K562 (cell line): Measurements from ENCODE around the gene OR2L3. TPM values are rescaled to one million over a fixed set of nuclear protein-coding genes. Genes with fewer than 3 reads are reported as not detected.

Source experiments
- ATAC-seq: fragments of 200-7000 bp; cut with Tn5 transposase; 3 replicates; pipeline ENCODE4 v1.9.1; 2020; ENCODE audit warnings: moderate library complexity
- BruUV-seq: library from RNA; stranded (reverse); fragments of 400-500 nt; replicated peaks from 2 replicates; lab custom pipeline; 2021; lab: Mats Ljungman, UMichigan
- CTCF ChIA-PET: fragments of 300-600 bp; formaldehyde crosslinking; extraction: SDS; loops from one replicate; lab custom pipeline; 2021; ENCODE audit warnings: low intra/inter-chr PET ratio; lab: Yijun Ruan, JAX
- POLR2A ChIA-PET: fragments of 300-600, 350-650 bp; sonication (Branson Sonifier 250); formaldehyde crosslinking; extraction: SDS; loops from one replicate; lab custom pipeline; 2021; ENCODE audit warnings: antibody characterized with exemption, inconsistent platforms; lab: Yijun Ruan, JAX
- DNase-seq, 4 experiments: peaks; one replicate each; pipeline versions ENCODE4 v3.0.0 to v3.0.0-alpha.2; 2011 to 2018; ENCODE audit warnings: low spot score in 3 of 4, mixed read lengths in 3 of 4; ENCODE audit errors: extremely low read depth in 1 of 4
- FAIRE-seq: peaks from 2 replicates; lab custom pipeline; 2011; peaks lifted over from hg19 to GRCh38; lab: Jason Lieb, UNC
- H2AFZ ChIP-seq: 2 replicates; pipeline ENCODE4 v1.6.0; 2011; ENCODE audit warnings: low read depth, low read length, control low read depth, inconsistent platforms
- H3K27ac ChIP-seq: fragments of 200-600 bp; 3 replicates; pipeline ENCODE4 v1.8.0; 2011; ENCODE audit warnings: low read depth, mild to moderate bottlenecking, control low read depth, inconsistent platforms, low read length, moderate library complexity, mixed read lengths; ENCODE audit errors: extremely low read depth
- H3K27me3 ChIP-seq, 2 experiments: fragments of 300-600 bp in 1 of 2; 2 replicates in 1 of 2; 3 replicates in 1 of 2; pipeline versions ENCODE4 v1.6.0 to v1.8.0; 2011; ENCODE audit warnings: inconsistent platforms in 2 of 2, low read length in 2 of 2, mild to moderate bottlenecking in 1 of 2, mixed read lengths in 1 of 2, moderate library complexity in 1 of 2; ENCODE audit not compliant: control insufficient read depth in 2 of 2, insufficient read depth in 2 of 2
- H3K36me3 ChIP-seq: fragments of 300-600 bp; 3 replicates; pipeline ENCODE4 v1.8.0; 2011; ENCODE audit warnings: mild to moderate bottlenecking, low read length, inconsistent platforms; ENCODE audit not compliant: control insufficient read depth, insufficient read depth
- H3K4me1 ChIP-seq, 2 experiments: fragments of 200-600 bp in 1 of 2; replicated peaks in 1 of 2; 2 replicates in 1 of 2; 3 replicates in 1 of 2; pipeline versions ENCODE4 v1.5.1 to v1.8.0; 2011; ENCODE audit warnings: inconsistent platforms in 2 of 2, low read length in 2 of 2, mild to moderate bottlenecking in 1 of 2, mixed read lengths in 1 of 2, moderate library complexity in 1 of 2; ENCODE audit not compliant: control insufficient read depth in 2 of 2, insufficient read depth in 2 of 2
- H3K4me2 ChIP-seq: 2 replicates; pipeline ENCODE4 v1.6.1; 2011; ENCODE audit warnings: low read length, control low read depth, inconsistent platforms, mixed read lengths; ENCODE audit not compliant: insufficient read depth
- H3K4me3 ChIP-seq: fragments of 200-600 bp; sonication (generic), shearing (Covaris generic); 2 replicates; pipeline ENCODE4 v1.5.1; 2016; ENCODE audit warnings: control low read depth, inconsistent platforms
- H3K79me2 ChIP-seq: fragments of 200-600 bp; 3 replicates; pipeline ENCODE4 v1.8.0; 2011; ENCODE audit warnings: low read length, inconsistent platforms; ENCODE audit not compliant: control insufficient read depth, insufficient read depth
- H3K9ac ChIP-seq, 2 experiments: 2 replicates each; pipeline versions ENCODE4 v1.6.0 to v1.6.1; 2011; ENCODE audit warnings: low read depth in 2 of 2, low read length in 2 of 2, control low read depth in 1 of 2, inconsistent platforms in 1 of 2, mild to moderate bottlenecking in 1 of 2, mixed read lengths in 1 of 2; ENCODE audit not compliant: insufficient read depth in 1 of 2
- H3K9me1 ChIP-seq: one replicate; pipeline ENCODE4 v1.6.0; 2011; ENCODE audit warnings: inconsistent platforms, mild to moderate bottlenecking, low read length, moderate library complexity; ENCODE audit not compliant: control insufficient read depth, insufficient read depth
- H3K9me3 ChIP-seq: replicated peaks from 2 replicates; pipeline ENCODE4 v1.5.1; 2011; ENCODE audit warnings: low read depth, low read length, inconsistent platforms; ENCODE audit not compliant: control insufficient read depth, insufficient read depth
- H4K20me1 ChIP-seq: replicated peaks from 2 replicates; pipeline ENCODE4 v1.6.1; 2011; ENCODE audit warnings: low read length, inconsistent platforms, mixed read lengths; ENCODE audit not compliant: control insufficient read depth, insufficient read depth
- ILK ChIP-seq: fragments of 450-650 bp; IDR thresholded peaks from 2 replicates; pipeline ENCODE4 v1.6.1; 2016; ENCODE audit warnings: missing genetic modification characterization, low read depth, mild to moderate bottlenecking, missing compliant biosample characterization, moderate library complexity, borderline replicate concordance
- SREBF2 ChIP-seq: sonication (generic); formaldehyde crosslinking; IDR thresholded peaks from 2 replicates; pipeline ENCODE4 v1.4.0; 2020; ENCODE audit warnings: mild to moderate bottlenecking, missing genetic modification reagents
- ZBED1 ChIP-seq: IDR thresholded peaks from 2 replicates; pipeline ENCODE4 v1.6.1; 2014
- ZHX1 ChIP-seq: fragments of 150-350 bp; conservative IDR thresholded peaks from 2 replicates; pipeline ENCODE4 v1.6.1; 2014; ENCODE audit warnings: low read length
- WGBS: fragments of 100-300 bp; shearing (Covaris generic); methylation state at CpG from one replicate; pipeline ENCODE4 v1.1.6; 2016; ENCODE audit warnings: low coverage, mixed read lengths; ENCODE audit not compliant: insufficient coverage; ENCODE audit errors: missing lambda C conversion rate; 5-methylcytosine and 5-hydroxymethylcytosine counted together
- in situ Hi-C: fragments of 300-500 bp; cut with MboI; formaldehyde crosslinking; loops from 4 replicates; pipeline ENCODE4 v1.15.0; 2018; ENCODE audit warnings: inconsistent platforms, mixed read lengths
- intact Hi-C: fragments of 100-400 bp; cut with micrococcal nuclease; formaldehyde crosslinking; loops from 2 replicates; pipeline ENCODE4 v1.14.2; 2022
- polyA plus RNA-seq, 8 experiments: library from polyadenylated mRNA; depleted of rRNA in 4 of 8; stranded (reverse) in 5 of 8; unstranded in 3 of 8; fragments of >200 nt; fragmentation: Nextera tagmentation in 2 of 8; fragmentation: Illumina TruSeq in 1 of 8; extraction: Ambion mirVana in 2 of 8; extraction: Trizol in 1 of 8; gene quantifications; 2 replicates each; pipeline versions ENCODE4 v1.2.1 to v1.2.3, GENCODE V29; 2011 to 2014; ENCODE audit warnings: inconsistent platforms in 1 of 8, missing spikeins in 1 of 8
- total RNA-seq, 7 experiments: library from RNA; depleted of rRNA in 6 of 7; stranded (reverse); fragments of >200 nt in 6 of 7; fragmentation: Illumina TruSeq in 2 of 7; extraction: Trizol in 2 of 7; gene quantifications; 2 replicates each; pipeline versions ENCODE4 v1.2.1 to v1.2.3, GENCODE V29; 2011 to 2021; ENCODE audit warnings: low replicate concordance in 1 of 7

The OR2L3 gene
- total and polyA plus RNA-seq, 9 of the 15 experiments (the other 6 are each of a cell fraction or from before 2014, with no cell fraction given) = not detected

GRCh38 chr1:248045209-248045608 lies 1.4 kb upstream of the OR2L3 start:
- in situ Hi-C loops (no loop called here), intact Hi-C loops (no loop called here)
- Histone ChIP-seq H3K79me2 (no peaks in the 10 kb centered on the region), H2AFZ (no peak overlapping the region), H3K4me2 (no peak overlapping the region), H3K36me3 (no peaks in the 10 kb centered on the region), H3K27me3 (no peaks in the 10 kb centered on the region), H3K9me1 (no peaks in the 10 kb centered on the region), H3K9ac (no peak overlapping the region), H4K20me1 (no peaks in the 10 kb centered on the region), H3K27ac (no peak overlapping the region), H3K9me3 (no peaks in the 10 kb centered on the region), H3K4me3 (no peak overlapping the region), H3K4me1 (no peaks in the 10 kb centered on the region)
- ChIA-PET POLR2A (no interaction called here), CTCF (no interaction called here)
- no TSS peak for BruUV-seq
- no peak for ATAC-seq
- no peak for DNase-seq
- WGBS = 3% methylated on average over 5 of the region's 5 CpGs
- no peak for FAIRE-seq
- no peak for TF ChIP-seq ZBED1
- TF ChIP-seq SREBF2 (CRISPR knock-in tag) = no peak
- no peak for TF ChIP-seq ILK (tag)
- TF ChIP-seq ZHX1 = no peak
